ENCODE measurements around the gene ERAP2. TPM values are rescaled to one million over a fixed set of nuclear protein-coding genes. Genes with fewer than 3 reads are reported as not detected.

ERAP2 gene
- total and polyA plus RNA-seq, 2 of the 13 experiments (the other 11 are each of a cell fraction or from before 2014, with no cell fraction given) = 12.8 to 16.6 TPM

DNA sequence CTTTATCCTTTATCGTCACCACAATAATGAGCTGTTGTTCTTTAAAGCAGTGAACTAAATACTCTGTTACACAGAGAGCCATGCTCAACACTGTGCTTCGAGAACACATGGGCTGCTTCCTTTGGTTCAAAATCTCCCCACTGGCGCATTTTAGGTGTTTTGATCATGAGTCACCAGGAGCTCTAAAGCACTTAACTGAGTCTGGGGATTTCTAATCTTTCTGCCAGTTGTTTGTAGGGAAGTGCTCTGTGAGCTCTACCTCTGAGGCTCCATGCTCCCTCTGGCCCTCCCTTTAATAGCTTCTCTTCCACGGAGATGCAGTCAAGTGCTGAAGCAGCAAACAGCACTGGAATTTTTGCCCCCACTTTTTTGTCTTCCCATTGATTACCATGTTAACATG is 17.0 kb downstream of the ERAP2 start:
- ChIA-PET CTCF (ENCODE audit: low intra/inter-chr PET ratio, low total read pairs) (no interaction called here), POLR2A (interaction anchor here (0.7 kb wide), 1 partner anchor 141 kb away, joined by 4 read pairs; no protein-coding TSS in a partner anchor)
- H3K4me3 ChIP-seq (replicated peaks in 1 of 3; ENCODE audit: insufficient read depth in 1 of 3, low read depth in 2 of 3, low read length in 3 of 3) = no peak overlapping the region
- no peaks in the 10 kb centered on the region for H3K9me3 ChIP-seq (ENCODE audit: low read length)
- DNase-seq (ENCODE audit: low spot score) (no peak), ATAC-seq (no peak), FAIRE-seq (no peak)
- H4K20me1 ChIP-seq (ENCODE audit: insufficient read depth, low read length) = no peaks in the 10 kb centered on the region
- TF ChIP-seq, protein P1, sequence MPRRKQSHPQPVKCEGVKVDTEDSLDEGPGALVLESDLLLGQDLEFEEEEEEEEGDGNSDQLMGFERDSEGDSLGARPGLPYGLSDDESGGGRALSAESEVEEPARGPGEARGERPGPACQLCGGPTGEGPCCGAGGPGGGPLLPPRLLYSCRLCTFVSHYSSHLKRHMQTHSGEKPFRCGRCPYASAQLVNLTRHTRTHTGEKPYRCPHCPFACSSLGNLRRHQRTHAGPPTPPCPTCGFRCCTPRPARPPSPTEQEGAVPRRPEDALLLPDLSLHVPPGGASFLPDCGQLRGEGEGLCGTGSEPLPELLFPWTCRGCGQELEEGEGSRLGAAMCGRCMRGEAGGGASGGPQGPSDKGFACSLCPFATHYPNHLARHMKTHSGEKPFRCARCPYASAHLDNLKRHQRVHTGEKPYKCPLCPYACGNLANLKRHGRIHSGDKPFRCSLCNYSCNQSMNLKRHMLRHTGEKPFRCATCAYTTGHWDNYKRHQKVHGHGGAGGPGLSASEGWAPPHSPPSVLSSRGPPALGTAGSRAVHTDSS (CRISPR knock-in tag; conservative IDR thresholded peaks at IDR 0.05) = no peak
- TF ChIP-seq RARG (CRISPR knock-in tag; IDR thresholded peaks at IDR 0.05; ENCODE audit: low read depth) (no peak), ZNF761 (CRISPR knock-in tag; conservative IDR thresholded peaks at IDR 0.05) (no peak), ZBTB21 (CRISPR knock-in tag; IDR thresholded peaks at IDR 0.05) (no peak), SKI (IDR thresholded peaks at IDR 0.05; ENCODE audit: partially characterized antibody) (no peak), ONECUT2 (CRISPR knock-in tag; IDR thresholded peaks at IDR 0.05) (no peak), ZNF75D (CRISPR knock-in tag; IDR thresholded peaks at IDR 0.05; ENCODE audit: borderline replicate concordance) (no peak), STAG1 (CRISPR knock-in tag; IDR thresholded peaks at IDR 0.05) (no peak), ZNF468 (CRISPR knock-in tag; IDR thresholded peaks at IDR 0.05) (no peak), PLSCR1 (CRISPR knock-in tag; IDR thresholded peaks at IDR 0.05; ENCODE audit: borderline replicate concordance) (no peak), NFIB (CRISPR knock-in tag; IDR thresholded peaks at IDR 0.05; ENCODE audit: borderline replicate concordance) (no peak)
- TF ChIP-seq, protein P2, sequence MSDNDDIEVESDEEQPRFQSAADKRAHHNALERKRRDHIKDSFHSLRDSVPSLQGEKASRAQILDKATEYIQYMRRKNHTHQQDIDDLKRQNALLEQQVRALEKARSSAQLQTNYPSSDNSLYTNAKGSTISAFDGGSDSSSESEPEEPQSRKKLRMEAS (IDR thresholded peaks at IDR 0.05) = no peak
- TF ChIP-seq, protein P3, sequence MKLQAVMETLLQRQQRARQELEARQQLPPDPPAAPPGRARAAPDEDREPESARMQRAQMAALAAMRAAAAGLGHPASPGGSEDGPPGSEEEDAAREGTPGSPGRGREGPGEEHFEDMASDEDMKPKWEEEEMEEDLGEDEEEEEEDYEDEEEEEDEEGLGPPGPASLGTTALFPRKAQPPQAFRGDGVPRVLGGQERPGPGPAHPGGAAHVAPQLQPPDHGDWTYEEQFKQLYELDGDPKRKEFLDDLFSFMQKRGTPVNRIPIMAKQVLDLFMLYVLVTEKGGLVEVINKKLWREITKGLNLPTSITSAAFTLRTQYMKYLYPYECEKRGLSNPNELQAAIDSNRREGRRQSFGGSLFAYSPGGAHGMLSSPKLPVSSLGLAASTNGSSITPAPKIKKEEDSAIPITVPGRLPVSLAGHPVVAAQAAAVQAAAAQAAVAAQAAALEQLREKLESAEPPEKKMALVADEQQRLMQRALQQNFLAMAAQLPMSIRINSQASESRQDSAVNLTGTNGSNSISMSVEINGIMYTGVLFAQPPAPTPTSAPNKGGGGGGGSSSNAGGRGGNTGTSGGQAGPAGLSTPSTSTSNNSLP (IDR thresholded peaks at IDR 0.05; ENCODE audit: low read depth, low read length) = no peak
- TF ChIP-seq, protein P4, sequence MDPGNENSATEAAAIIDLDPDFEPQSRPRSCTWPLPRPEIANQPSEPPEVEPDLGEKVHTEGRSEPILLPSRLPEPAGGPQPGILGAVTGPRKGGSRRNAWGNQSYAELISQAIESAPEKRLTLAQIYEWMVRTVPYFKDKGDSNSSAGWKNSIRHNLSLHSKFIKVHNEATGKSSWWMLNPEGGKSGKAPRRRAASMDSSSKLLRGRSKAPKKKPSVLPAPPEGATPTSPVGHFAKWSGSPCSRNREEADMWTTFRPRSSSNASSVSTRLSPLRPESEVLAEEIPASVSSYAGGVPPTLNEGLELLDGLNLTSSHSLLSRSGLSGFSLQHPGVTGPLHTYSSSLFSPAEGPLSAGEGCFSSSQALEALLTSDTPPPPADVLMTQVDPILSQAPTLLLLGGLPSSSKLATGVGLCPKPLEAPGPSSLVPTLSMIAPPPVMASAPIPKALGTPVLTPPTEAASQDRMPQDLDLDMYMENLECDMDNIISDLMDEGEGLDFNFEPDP (CRISPR knock-in tag; conservative IDR thresholded peaks at IDR 0.05) = no peak
- H3K79me2 ChIP-seq (ENCODE audit: insufficient read depth, low read length) = no peaks in the 10 kb centered on the region
- no peak overlapping the region for H3K4me2 ChIP-seq (ENCODE audit: low read depth, low read length)
- no peaks in the 10 kb centered on the region for H3K4me1 ChIP-seq (ENCODE audit: insufficient read depth, low read length)
- in situ Hi-C loops (cut with HindIII; ENCODE audit: extremely low pct_ligation_motif_present, low pct_unique_long_range_greater_than_20kb) = no loop called here
- H3K9ac ChIP-seq (ENCODE audit: insufficient read depth, low read depth, low read length) = no peak overlapping the region
- H2AFZ ChIP-seq (ENCODE audit: low read length) = no peak overlapping the region
- H3K27me3 ChIP-seq (ENCODE audit: control insufficient read depth in 1 of 2, insufficient read depth in 2 of 2, low read length in 2 of 2) = no peaks in the 10 kb centered on the region
- intact Hi-C loops (cut with micrococcal nuclease; ENCODE audit: unreplicated experiment) = no loop called here
- 88% methylated on average over 4 of the region's 4 CpGs for WGBS (ENCODE audit: low lambda C conversion rate)
- H3K36me3 ChIP-seq (replicated peaks in 1 of 2; ENCODE audit: control insufficient read depth in 1 of 2, insufficient read depth in 2 of 2, low read length in 2 of 2) = peaks cover 3 to 7% of the 10 kb centered on the region in 2 experiments; a peak in 4 of 5 replicates
- no peak overlapping the region for H3K27ac ChIP-seq (ENCODE audit: extremely low read length, insufficient read depth, low read length)
- BruUV-seq (replicated peaks) = no TSS peak

Measured in HepG2 (cell line).